Panc1 (cell line): ENCODE data around the gene XYLT1.

ENCODE experiments used
- POLR2AphosphoS5 ChIP-seq: IDR thresholded peaks from 2 replicates; pipeline ENCODE4 v1.6.1; 2012; ENCODE audit warnings: mild to moderate bottlenecking, low read depth, low read length, moderate library complexity
- SIN3A ChIP-seq: IDR thresholded peaks from 2 replicates; pipeline ENCODE4 v1.6.1; 2012; ENCODE audit warnings: low read depth, mild to moderate bottlenecking, low read length, moderate library complexity, borderline replicate concordance; ENCODE audit not compliant: insufficient read depth
- TF ChIP-seq, protein P1 (sequence below): fragments of 450-650 bp; IDR thresholded peaks from 2 replicates; pipeline ENCODE4 v1.5.1; 2017; ENCODE audit warnings: mild to moderate bottlenecking

DNA sequence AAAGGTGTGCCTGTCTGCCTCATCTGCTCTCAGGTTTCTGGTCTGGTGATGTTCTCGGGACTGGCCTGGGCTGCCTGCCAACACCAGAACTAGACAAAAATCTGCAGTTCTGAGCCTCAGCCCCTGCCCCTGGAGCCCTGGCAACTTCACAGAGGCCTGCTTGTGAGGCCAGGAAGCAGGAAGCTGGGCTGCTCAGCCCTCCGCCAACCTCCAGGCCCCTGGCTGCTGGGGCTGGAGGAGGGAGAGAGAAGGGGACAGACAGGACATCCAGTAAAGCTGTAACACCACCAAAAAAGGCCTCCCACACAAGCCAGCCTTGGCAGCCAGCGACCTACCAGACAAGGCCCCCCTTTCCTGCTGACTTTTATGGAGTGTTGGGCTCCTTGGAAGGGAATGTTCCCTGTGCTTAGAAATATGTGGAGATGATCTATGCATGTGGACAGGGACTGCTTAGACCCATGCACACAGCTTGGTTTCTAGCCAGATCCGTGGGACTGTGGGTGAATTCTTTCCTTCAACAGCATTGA is 157.6 kb downstream of the XYLT1 start:
- TF ChIP-seq, protein P1, sequence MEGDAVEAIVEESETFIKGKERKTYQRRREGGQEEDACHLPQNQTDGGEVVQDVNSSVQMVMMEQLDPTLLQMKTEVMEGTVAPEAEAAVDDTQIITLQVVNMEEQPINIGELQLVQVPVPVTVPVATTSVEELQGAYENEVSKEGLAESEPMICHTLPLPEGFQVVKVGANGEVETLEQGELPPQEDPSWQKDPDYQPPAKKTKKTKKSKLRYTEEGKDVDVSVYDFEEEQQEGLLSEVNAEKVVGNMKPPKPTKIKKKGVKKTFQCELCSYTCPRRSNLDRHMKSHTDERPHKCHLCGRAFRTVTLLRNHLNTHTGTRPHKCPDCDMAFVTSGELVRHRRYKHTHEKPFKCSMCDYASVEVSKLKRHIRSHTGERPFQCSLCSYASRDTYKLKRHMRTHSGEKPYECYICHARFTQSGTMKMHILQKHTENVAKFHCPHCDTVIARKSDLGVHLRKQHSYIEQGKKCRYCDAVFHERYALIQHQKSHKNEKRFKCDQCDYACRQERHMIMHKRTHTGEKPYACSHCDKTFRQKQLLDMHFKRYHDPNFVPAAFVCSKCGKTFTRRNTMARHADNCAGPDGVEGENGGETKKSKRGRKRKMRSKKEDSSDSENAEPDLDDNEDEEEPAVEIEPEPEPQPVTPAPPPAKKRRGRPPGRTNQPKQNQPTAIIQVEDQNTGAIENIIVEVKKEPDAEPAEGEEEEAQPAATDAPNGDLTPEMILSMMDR = no peak
- no peak for TF ChIP-seq SIN3A
- no peak for TF ChIP-seq POLR2AphosphoS5
